OCI-LY7 (cell line): ENCODE results near the gene MYRFL. TPM values are rescaled to one million over a fixed set of nuclear protein-coding genes. Genes with fewer than 3 reads are reported as not detected.

Source experiments
- BruUV-seq: library from RNA; stranded (reverse); fragments of 400-500 nt; replicated peaks from 2 replicates; lab custom pipeline; 2021; lab: Mats Ljungman, UMichigan
- CTCF ChIA-PET: fragments of 300-600 bp; sonication (Branson Sonifier 250); formaldehyde crosslinking; loops from one replicate; lab custom pipeline; 2022; ENCODE audit warnings: antibody characterized with exemption; ENCODE audit not compliant: unreplicated experiment; lab: Charles Lee
- POLR2A ChIA-PET: fragments of 300-600 bp; sonication (Branson Sonifier 250); formaldehyde crosslinking; loops from one replicate; lab custom pipeline; 2022; ENCODE audit warnings: antibody characterized with exemption; lab: Charles Lee
- DNase-seq: peaks from one replicate; pipeline ENCODE4 v3.0.0-alpha.2; 2015; ENCODE audit warnings: low spot score
- H2AFZ ChIP-seq: fragments of 200-600 bp; sonication (generic), shearing (Covaris generic); 2 replicates; pipeline ENCODE4 v1.6.1; 2014; ENCODE audit warnings: mild to moderate bottlenecking, antibody characterized with exemption, low read length, moderate library complexity
- H3K27ac ChIP-seq: fragments of 200-600 bp; sonication (generic); 2 replicates; pipeline ENCODE4 v1.5.1; 2014; ENCODE audit warnings: mixed run types, low read depth, mild to moderate bottlenecking, moderate library complexity, low read length, inconsistent platforms; ENCODE audit not compliant: poor library complexity, severe bottlenecking
- H3K36me3 ChIP-seq: fragments of 200-600 bp; sonication (generic); 2 replicates; pipeline ENCODE4 v1.6.1; 2014; ENCODE audit warnings: mild to moderate bottlenecking, antibody characterized with exemption, low read length, moderate library complexity, mixed read lengths; ENCODE audit not compliant: insufficient read depth
- H3K4me1 ChIP-seq: fragments of 200-600 bp; sonication (generic); 2 replicates; pipeline ENCODE4 v1.5.1; 2014; ENCODE audit warnings: mild to moderate bottlenecking, low read length; ENCODE audit not compliant: insufficient read depth, poor library complexity, severe bottlenecking
- H3K4me2 ChIP-seq: fragments of 200-600 bp; sonication (generic); 2 replicates; pipeline ENCODE4 v1.6.1; 2014; ENCODE audit warnings: mild to moderate bottlenecking, low read length
- H3K4me3 ChIP-seq: fragments of 200-600 bp; sonication (generic); 2 replicates; pipeline ENCODE4 v1.5.1; 2014; ENCODE audit warnings: mild to moderate bottlenecking, low read depth, low read length; ENCODE audit not compliant: poor library complexity, severe bottlenecking
- H3K79me2 ChIP-seq: fragments of 200-600 bp; sonication (generic); 2 replicates; pipeline ENCODE4 v1.6.1; 2016; ENCODE audit warnings: low read depth, mild to moderate bottlenecking, low read length, moderate library complexity, mixed read lengths; ENCODE audit not compliant: insufficient read depth
- H3K9me2 ChIP-seq: fragments of 200-600 bp; sonication (generic); 2 replicates; pipeline ENCODE4 v1.6.1; 2016; ENCODE audit warnings: mild to moderate bottlenecking, low read length, mixed read lengths; ENCODE audit not compliant: insufficient read depth
- H3K9me3 ChIP-seq: fragments of 200-600 bp; sonication (generic); 2 replicates; pipeline ENCODE4 v1.6.1; 2014; ENCODE audit warnings: mild to moderate bottlenecking, mixed run types, low read length, mixed read lengths
- H4K20me1 ChIP-seq: fragments of 200-600 bp; sonication (generic); 2 replicates; pipeline ENCODE4 v1.6.1; 2014; ENCODE audit warnings: mild to moderate bottlenecking, antibody characterized with exemption, low read length, moderate library complexity, mixed read lengths; ENCODE audit not compliant: insufficient read depth
- EZH2phosphoT487 ChIP-seq: fragments of 200-600 bp; sonication (generic); IDR thresholded peaks from 2 replicates; pipeline ENCODE4 v1.6.1; 2018; ENCODE audit warnings: low read depth, borderline replicate concordance, mild to moderate bottlenecking, mixed run types, antibody characterized with exemption, low read length, moderate library complexity, mixed read lengths
- intact Hi-C: fragments of 100-400 bp; cut with micrococcal nuclease; formaldehyde crosslinking; loops from one replicate; pipeline ENCODE4 v1.10.0; 2022; ENCODE audit not compliant: unreplicated experiment
- total RNA-seq, 2 experiments: library from RNA; depleted of rRNA in 1 of 2; stranded (reverse); fragments of >200 nt in 1 of 2; shearing (Covaris generic) in 1 of 2; gene quantifications; 2 replicates each; pipeline ENCODE4 v1.2.3, GENCODE V29; 2014 to 2022
- TF ChIP-seq, protein P1 (sequence below): fragments of 200-600 bp; sonication (generic); conservative IDR thresholded peaks from 2 replicates; pipeline ENCODE4 v1.5.1; 2014; ENCODE audit warnings: mild to moderate bottlenecking, antibody characterized with exemption, low read length, moderate library complexity, mixed read lengths

The MYRFL gene
- total RNA-seq, 2 experiments from 2014 or later: 0.41 TPM; not detected in 1

DNA sequence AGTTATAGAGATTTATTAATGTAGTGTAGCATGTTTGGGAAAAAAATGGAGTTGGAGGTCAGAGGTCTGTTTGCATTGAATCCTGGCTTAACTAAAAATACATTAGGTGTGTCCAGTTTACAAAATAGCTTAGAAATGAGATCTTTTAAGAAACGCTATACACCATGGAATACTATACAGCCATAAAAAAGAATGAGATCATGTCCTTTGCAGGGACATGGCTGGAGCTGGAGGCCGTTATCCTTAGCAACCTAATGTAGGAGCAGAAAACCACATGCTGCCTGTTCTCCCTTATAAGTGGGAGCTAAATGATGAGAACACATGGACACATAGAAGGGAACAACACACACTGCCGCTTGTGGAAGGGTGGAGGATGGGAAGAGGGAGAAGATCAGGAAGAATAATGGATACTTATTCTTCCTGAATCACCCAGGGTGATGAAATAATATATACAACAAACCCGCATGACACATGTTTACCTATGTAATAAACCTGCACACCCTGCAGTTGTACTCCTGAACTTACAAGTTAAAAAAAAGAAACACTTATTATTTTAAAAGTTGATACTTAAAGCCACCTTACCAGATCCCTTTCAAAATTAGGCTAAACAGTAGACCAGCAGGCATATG lies 14.0 kb upstream of the MYRFL start:
- H3K4me2 ChIP-seq: no peak overlapping the region
- no peaks in the 10 kb centered on the region for H4K20me1 ChIP-seq
- H2AFZ ChIP-seq: no peak overlapping the region
- POLR2A ChIA-PET: no interaction called here
- peaks cover 6% of the 10 kb centered on the region; the same call in 1 of the 2 replicates for H3K9me3 ChIP-seq
- H3K4me1 ChIP-seq: no peaks in the 10 kb centered on the region
- H3K36me3 ChIP-seq: peaks cover 19% of the 10 kb centered on the region
- BruUV-seq: no TSS peak
- no peak for DNase-seq
- intact Hi-C loops: no loop called here
- CTCF ChIA-PET: no interaction called here
- H3K4me3 ChIP-seq: no peak overlapping the region
- H3K9me2 ChIP-seq: no peaks in the 10 kb centered on the region
- TF ChIP-seq EZH2phosphoT487: no peak
- TF ChIP-seq, protein P1, sequence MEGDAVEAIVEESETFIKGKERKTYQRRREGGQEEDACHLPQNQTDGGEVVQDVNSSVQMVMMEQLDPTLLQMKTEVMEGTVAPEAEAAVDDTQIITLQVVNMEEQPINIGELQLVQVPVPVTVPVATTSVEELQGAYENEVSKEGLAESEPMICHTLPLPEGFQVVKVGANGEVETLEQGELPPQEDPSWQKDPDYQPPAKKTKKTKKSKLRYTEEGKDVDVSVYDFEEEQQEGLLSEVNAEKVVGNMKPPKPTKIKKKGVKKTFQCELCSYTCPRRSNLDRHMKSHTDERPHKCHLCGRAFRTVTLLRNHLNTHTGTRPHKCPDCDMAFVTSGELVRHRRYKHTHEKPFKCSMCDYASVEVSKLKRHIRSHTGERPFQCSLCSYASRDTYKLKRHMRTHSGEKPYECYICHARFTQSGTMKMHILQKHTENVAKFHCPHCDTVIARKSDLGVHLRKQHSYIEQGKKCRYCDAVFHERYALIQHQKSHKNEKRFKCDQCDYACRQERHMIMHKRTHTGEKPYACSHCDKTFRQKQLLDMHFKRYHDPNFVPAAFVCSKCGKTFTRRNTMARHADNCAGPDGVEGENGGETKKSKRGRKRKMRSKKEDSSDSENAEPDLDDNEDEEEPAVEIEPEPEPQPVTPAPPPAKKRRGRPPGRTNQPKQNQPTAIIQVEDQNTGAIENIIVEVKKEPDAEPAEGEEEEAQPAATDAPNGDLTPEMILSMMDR: no peak
- H3K79me2 ChIP-seq: no peaks in the 10 kb centered on the region
- no peak overlapping the region for H3K27ac ChIP-seq

- Histone ChIP-seq H4K20me1 (no peaks in the 10 kb centered on the region), H3K9me2 (no peaks in the 10 kb centered on the region), H3K9me3 (no peaks in the 10 kb centered on the region), H3K79me2 (no peaks in the 10 kb centered on the region), H3K4me3 (no peak overlapping the region), H3K27ac (no peak overlapping the region), H3K4me2 (no peak overlapping the region), H3K4me1 (no peaks in the 10 kb centered on the region), H2AFZ (no peak overlapping the region), H3K36me3 (peaks cover 17% of the 10 kb centered on the region)
- CTCF ChIA-PET: no interaction called here
- BruUV-seq: no TSS peak
- no peak for TF ChIP-seq EZH2phosphoT487
- TF ChIP-seq, protein P1: no peak
- POLR2A ChIA-PET: interaction anchor here (1.4 kb wide), 1 partner anchor 13 kb away, joined by 7 read pairs; no protein-coding TSS in a partner anchor
- no peak for DNase-seq
- intact Hi-C loops: no loop called here
Observed at GRCh38 chr12:69816082-69816481, 8.9 kb upstream of the MYRFL start.

- no peaks in the 10 kb centered on the region for H3K9me3 ChIP-seq
- H3K36me3 ChIP-seq: peaks cover 7% of the 10 kb centered on the region; the same call in 1 of the 2 replicates
- ChIA-PET POLR2A (interaction anchor here (0.6 to 1.4 kb wide), 2 partner anchors 8 to 189 kb away, joined by 4 to 5 read pairs; no protein-coding TSS in a partner anchor), CTCF (no interaction called here)
- H3K4me1 ChIP-seq: no peaks in the 10 kb centered on the region
- intact Hi-C loops: no loop called here
- TF ChIP-seq, protein P1: no peak
- TF ChIP-seq EZH2phosphoT487: no peak
- H3K27ac ChIP-seq: no peak overlapping the region
- no peak overlapping the region for H2AFZ ChIP-seq
- H3K4me3 ChIP-seq: no peak overlapping the region
- H3K79me2 ChIP-seq: no peaks in the 10 kb centered on the region
- no peak overlapping the region for H3K4me2 ChIP-seq
- BruUV-seq: no TSS peak
- no peak for DNase-seq
- H4K20me1 ChIP-seq: no peaks in the 10 kb centered on the region
- no peaks in the 10 kb centered on the region for H3K9me2 ChIP-seq
Observed at GRCh38 chr12:69821032-69821455, 4.0 kb upstream of the MYRFL start.
